Cardiac fibroblast (primary cell): ENCODE measurements around the gene ZFP36L2.

Experiments used
- DNase-seq, 2 donors: peaks; one replicate each; pipeline versions ENCODE4 v3.0.0 to v3.0.0-alpha.2; 2010; ENCODE audit warnings: low read depth in 2 of 2
- H3K4me3 ChIP-seq, 2 donors: replicated peaks in 1 of 2; 1 replicate in 1 of 2; 2 replicates in 1 of 2; pipeline ENCODE4 v1.5.1; 2011; ENCODE audit warnings: low read depth in 2 of 2, low read length in 2 of 2, mild to moderate bottlenecking in 2 of 2, moderate library complexity in 1 of 2
- TF ChIP-seq, protein P1 (sequence below): IDR thresholded peaks from one replicate; pipeline ENCODE4 v1.5.1; 2011; ENCODE audit warnings: low read depth, mild to moderate bottlenecking, low read length, inconsistent platforms

ZFP36L2 gene

DNA sequence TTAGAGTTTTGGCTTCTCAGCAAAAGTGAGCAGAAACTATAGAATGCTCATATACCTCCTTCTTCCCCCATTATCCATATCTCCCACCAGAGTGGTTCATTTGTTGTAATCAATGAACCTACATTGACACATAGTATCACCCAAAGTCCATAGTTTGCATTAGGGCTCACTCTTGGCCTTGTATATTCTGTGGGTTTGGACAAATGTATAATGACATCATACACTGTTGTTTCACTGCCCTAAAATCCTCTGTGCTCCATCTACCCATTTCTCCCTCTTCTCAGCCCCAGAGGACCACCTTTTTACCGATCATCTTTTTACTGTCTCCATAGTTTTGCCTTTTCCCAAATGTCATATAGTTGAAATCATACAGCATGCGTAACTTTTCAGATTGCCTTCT, 24.1 kb downstream of the ZFP36L2 start:
- H3K4me3 ChIP-seq = no peak overlapping the region
- TF ChIP-seq, protein P1, sequence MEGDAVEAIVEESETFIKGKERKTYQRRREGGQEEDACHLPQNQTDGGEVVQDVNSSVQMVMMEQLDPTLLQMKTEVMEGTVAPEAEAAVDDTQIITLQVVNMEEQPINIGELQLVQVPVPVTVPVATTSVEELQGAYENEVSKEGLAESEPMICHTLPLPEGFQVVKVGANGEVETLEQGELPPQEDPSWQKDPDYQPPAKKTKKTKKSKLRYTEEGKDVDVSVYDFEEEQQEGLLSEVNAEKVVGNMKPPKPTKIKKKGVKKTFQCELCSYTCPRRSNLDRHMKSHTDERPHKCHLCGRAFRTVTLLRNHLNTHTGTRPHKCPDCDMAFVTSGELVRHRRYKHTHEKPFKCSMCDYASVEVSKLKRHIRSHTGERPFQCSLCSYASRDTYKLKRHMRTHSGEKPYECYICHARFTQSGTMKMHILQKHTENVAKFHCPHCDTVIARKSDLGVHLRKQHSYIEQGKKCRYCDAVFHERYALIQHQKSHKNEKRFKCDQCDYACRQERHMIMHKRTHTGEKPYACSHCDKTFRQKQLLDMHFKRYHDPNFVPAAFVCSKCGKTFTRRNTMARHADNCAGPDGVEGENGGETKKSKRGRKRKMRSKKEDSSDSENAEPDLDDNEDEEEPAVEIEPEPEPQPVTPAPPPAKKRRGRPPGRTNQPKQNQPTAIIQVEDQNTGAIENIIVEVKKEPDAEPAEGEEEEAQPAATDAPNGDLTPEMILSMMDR = no peak
- DNase-seq = no peak

DNA sequence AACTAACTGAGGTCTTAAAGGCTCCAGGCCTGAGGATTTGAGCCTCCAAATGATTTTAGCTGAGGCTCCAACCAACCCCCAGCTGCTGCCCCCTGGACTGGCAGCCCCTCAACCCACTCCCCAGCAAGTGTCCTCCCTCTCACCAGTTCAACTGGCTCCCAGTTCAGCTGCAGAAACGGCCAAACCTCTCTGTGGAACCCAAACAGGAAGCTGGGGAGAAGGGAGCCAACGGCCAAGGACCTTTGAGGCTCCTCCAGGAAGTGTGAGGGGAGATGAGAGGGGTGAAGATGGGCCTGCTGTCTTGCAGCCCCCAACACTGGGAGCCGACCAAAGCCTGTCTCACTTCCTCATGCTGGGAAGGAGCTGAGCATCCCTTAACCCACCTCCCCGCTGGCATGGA, 24.9 kb downstream of the ZFP36L2 start:
- H3K4me3 ChIP-seq = no peak overlapping the region
- TF ChIP-seq, protein P1 = no peak
- DNase-seq = no peak

DNA sequence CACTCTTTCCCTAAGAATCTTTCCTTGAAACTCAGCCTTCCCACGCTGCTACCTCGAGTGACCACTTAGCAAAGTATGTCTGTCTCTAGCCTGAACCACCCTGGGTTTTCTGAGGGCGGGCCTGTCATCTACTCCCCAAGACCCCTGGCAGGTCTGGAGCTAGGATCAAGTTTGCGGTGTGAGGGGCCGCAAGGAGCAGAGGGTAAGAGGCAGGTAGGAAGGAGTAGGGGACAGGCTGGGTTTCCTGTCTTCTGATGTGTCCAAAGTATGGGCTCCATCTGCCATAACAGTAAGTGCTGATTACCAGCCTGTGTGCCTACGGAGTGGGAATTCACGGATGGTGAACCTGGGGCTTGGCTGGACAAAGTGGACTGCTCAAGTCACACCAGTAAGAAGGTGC, 25.4 kb downstream of the ZFP36L2 start:
- H3K4me3 ChIP-seq = no peak overlapping the region
- DNase-seq = no peak
- TF ChIP-seq, protein P1 = no peak

DNA sequence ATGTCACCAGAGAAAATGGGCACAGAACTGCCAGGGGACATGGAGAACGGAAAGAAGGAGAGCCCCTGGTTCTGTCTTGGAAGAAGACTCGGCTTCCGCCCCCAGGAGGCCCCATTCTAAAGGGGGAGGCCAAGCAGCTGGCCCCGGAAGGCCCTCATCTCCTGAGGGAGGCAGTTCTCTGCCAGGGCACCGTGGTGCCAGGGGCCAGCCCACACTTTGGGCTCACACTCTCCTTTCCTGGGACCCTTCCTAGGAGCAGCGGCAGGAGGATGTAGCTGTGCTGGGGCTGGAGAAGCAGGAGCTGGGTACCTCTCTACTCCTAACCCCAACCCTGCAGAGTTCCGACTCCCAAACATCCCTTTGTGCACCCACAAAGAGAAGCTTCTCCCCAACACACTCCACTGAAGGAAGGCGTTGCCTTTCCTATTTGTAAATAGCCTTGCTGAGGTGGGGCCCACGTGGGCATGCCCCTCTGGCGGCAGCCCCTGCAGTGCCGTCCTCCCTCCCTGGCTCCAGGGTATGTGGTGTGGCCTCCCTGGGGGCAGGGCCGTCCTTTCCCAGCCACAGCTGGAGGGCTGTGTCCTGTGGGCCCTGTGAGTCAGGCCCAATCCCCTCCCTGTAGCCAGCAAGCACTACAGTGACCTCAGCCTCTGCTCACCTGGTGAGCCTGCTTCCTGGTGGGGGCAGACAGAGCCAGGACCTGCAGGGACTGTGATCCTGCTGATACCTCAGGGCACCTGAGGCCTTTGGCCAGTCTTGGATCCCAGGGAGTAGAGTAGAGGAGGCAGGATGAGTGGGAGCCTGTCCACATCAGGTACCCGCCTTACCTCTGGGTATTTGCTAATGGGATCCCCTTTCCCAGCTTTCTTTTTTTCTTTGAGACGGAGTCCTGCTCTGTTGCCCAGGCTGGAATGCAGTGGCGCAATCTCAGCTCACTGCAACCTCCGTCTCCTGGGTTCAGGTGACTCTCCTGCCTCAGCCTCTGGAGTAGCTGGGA, 26.6 kb downstream of the ZFP36L2 start:
- TF ChIP-seq, protein P1 = no peak
- no peak for DNase-seq
- H3K4me3 ChIP-seq = no peak overlapping the region

DNA sequence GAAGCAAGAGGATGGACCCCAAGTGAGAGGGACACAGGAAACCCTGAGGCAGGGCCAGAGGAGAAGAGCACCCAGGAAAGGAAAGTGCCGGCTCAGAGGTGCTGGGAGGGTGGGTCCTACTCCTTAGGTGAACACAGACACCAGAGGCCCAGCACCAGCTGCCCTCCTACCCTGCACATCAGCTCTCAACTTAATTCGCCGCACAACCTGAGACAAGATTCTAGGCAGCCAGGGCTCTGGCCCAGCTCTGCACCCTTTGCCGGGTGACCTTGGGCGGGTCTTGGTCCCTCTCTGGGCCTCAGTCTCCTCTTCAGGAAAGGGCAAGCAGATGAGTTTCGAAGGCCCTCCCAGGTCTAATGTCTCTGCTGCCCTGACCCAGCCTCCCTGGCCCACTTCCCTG, 28.1 kb downstream of the ZFP36L2 start:
- no peak for DNase-seq
- H3K4me3 ChIP-seq = no peak overlapping the region
- TF ChIP-seq, protein P1 = no peak

DNA sequence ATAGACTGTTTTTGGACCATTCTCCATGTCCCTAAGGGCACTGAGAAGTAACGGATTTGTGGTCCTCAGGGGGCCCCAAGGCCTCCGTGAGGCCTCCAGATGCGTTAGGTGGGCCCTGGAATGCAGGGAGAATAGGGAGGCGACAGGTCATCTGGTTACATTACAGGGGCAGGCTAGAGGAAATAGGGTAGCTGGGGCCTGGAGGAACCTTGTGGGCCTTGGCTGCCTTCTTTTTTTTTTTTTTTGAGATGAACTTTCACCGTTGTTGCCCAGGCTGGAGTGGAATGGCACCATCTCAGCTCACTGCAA, 28.9 kb downstream of the ZFP36L2 start:
- no peak overlapping the region for H3K4me3 ChIP-seq

More for the DNA sequence above, 28.9 kb downstream of the ZFP36L2 start:
- DNase-seq = no peak
- TF ChIP-seq, protein P1 = no peak
